Natural killer cell (primary cell): ENCODE measurements around the gene SH3BP5. TPM values are rescaled to one million over a fixed set of nuclear protein-coding genes. Genes with fewer than 3 reads are reported as not detected.

Experiments
- ATAC-seq, 3 donors: fragments of 150-1000 bp in 2 of 3; fragments of 200-7000 bp in 1 of 3; cut with Tn5 transposase; 1 replicate in 1 of 3; 2 replicates in 2 of 3; pipeline ENCODE4 v1.10.0; 2021; ENCODE audit warnings: mild to moderate bottlenecking in 2 of 3, moderate library complexity in 2 of 3
- DNase-seq, 2 donors: peaks; one replicate each; pipeline versions ENCODE4 v3.0.0 to v3.0.0-alpha.2; 2013 to 2021; ENCODE audit warnings: mixed read lengths in 1 of 2
- H3K27ac ChIP-seq: one replicate; pipeline ENCODE4 v1.5.1; 2013; ENCODE audit warnings: mild to moderate bottlenecking, low read length
- H3K27me3 ChIP-seq: one replicate; pipeline ENCODE4 v1.6.1; 2013; ENCODE audit warnings: low read length; ENCODE audit not compliant: control insufficient read depth, insufficient read depth
- H3K36me3 ChIP-seq: one replicate; pipeline ENCODE4 v1.6.1; 2013; ENCODE audit warnings: low read length; ENCODE audit not compliant: control insufficient read depth, insufficient read depth
- H3K4me1 ChIP-seq: one replicate; pipeline ENCODE4 v1.6.1; 2013; ENCODE audit warnings: low read length; ENCODE audit not compliant: control insufficient read depth, insufficient read depth
- H3K4me3 ChIP-seq: one replicate; pipeline ENCODE4 v1.5.1; 2013; ENCODE audit warnings: low read length
- H3K9me3 ChIP-seq: one replicate; pipeline ENCODE4 v1.6.1; 2013; ENCODE audit warnings: low read length; ENCODE audit not compliant: control insufficient read depth, insufficient read depth
- H3K27ac Mint-ChIP-seq, 2 donors: one replicate each; pipeline ENCODE4 v1.8.0; 2022; ENCODE audit warnings: mild to moderate bottlenecking in 2 of 2, mixed read lengths in 2 of 2, moderate library complexity in 1 of 2
- H3K27me3 Mint-ChIP-seq, 2 donors: one replicate each; pipeline ENCODE4 v1.8.0; 2022; ENCODE audit warnings: low read depth in 2 of 2, mixed read lengths in 2 of 2
- H3K36me3 Mint-ChIP-seq: one replicate; pipeline ENCODE4 v1.8.0; 2022; ENCODE audit warnings: mixed read lengths
- H3K4me1 Mint-ChIP-seq, 2 donors: one replicate each; pipeline ENCODE4 v1.8.0; 2022; ENCODE audit warnings: mixed read lengths in 2 of 2
- H3K4me3 Mint-ChIP-seq: one replicate; pipeline ENCODE4 v1.8.0; 2022; ENCODE audit warnings: mild to moderate bottlenecking, moderate library complexity, mixed read lengths
- H3K9me3 Mint-ChIP-seq, 2 donors: one replicate each; pipeline ENCODE4 v1.8.0; 2022; ENCODE audit warnings: mixed read lengths in 2 of 2
- WGBS: methylation state at CpG from one replicate; pipeline ENCODE4 v1.1.7; 2013; ENCODE audit warnings: missing lambda C conversion rate; ENCODE audit not compliant: insufficient coverage; 5-methylcytosine and 5-hydroxymethylcytosine counted together
- intact Hi-C: fragments of 100-400 bp; cut with micrococcal nuclease; formaldehyde crosslinking; loops from one replicate; pipeline ENCODE4 v1.14.2; 2022
- total RNA-seq, 4 donors: library from RNA; stranded (reverse); fragments of 120-200 nt in 1 of 4; gene quantifications; one replicate each; pipeline versions ENCODE4 v1.2.3 to v1.2.4, GENCODE V29; 2013 to 2022
- TF ChIP-seq, protein P1 (sequence below): fragments of 200-600 bp; IDR thresholded peaks from one replicate; pipeline ENCODE4 v1.8.0; 2022; ENCODE audit warnings: antibody characterized with exemption

The SH3BP5 gene
- total RNA-seq, 3 donors from 2014 or later (not counting 1 experiment from before 2014, with no cell fraction given): 89.4 to 129 (median 91.0) TPM

DNA sequence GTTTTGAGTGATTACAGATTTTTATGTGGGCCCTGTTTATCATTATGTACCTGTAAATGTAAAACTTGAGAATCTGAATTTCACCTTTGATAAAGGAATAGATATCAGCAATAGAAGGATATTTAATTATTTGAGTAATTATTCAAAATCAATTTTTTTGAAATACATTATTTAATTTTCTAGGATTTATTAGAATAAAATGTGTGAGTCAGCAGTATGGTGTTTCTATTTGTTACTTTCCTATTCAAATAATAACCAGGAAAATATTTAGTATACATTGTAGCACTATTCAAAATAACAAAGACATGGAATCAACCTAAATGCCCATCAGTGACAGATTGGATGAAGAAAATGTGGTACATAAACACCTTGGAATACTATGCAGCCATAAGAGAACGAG lies 104.2 kb downstream of the SH3BP5 start:
- no peak for ATAC-seq
- Mint-ChIP-seq H3K27me3 (no peaks in the 10 kb centered on the region), H3K36me3 (peaks cover 5% of the 10 kb centered on the region)

GRCh38 chr3:15223685-15224572 lies 108.5 kb downstream of the SH3BP5 start:
- Histone ChIP-seq H3K27ac (no peak overlapping the region), H3K27me3 (no peaks in the 10 kb centered on the region), H3K4me1 (no peaks in the 10 kb centered on the region), H3K4me3 (no peak overlapping the region), H3K36me3 (peaks cover 73% of the 10 kb centered on the region), H3K9me3 (no peaks in the 10 kb centered on the region)
- no peaks in the 10 kb centered on the region for H3K9me3 Mint-ChIP-seq
- intact Hi-C loops: no loop called here
- no peak for ATAC-seq
- TF ChIP-seq, protein P1, sequence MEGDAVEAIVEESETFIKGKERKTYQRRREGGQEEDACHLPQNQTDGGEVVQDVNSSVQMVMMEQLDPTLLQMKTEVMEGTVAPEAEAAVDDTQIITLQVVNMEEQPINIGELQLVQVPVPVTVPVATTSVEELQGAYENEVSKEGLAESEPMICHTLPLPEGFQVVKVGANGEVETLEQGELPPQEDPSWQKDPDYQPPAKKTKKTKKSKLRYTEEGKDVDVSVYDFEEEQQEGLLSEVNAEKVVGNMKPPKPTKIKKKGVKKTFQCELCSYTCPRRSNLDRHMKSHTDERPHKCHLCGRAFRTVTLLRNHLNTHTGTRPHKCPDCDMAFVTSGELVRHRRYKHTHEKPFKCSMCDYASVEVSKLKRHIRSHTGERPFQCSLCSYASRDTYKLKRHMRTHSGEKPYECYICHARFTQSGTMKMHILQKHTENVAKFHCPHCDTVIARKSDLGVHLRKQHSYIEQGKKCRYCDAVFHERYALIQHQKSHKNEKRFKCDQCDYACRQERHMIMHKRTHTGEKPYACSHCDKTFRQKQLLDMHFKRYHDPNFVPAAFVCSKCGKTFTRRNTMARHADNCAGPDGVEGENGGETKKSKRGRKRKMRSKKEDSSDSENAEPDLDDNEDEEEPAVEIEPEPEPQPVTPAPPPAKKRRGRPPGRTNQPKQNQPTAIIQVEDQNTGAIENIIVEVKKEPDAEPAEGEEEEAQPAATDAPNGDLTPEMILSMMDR: no peak
- H3K27ac Mint-ChIP-seq: no peak overlapping the region
- H3K4me1 Mint-ChIP-seq: peaks cover 0 to 8% of the 10 kb centered on the region in 2 donors
- H3K36me3 Mint-ChIP-seq: peaks cover 5% of the 10 kb centered on the region
- no peak for DNase-seq
- 99% methylated on average over 5 of the region's 7 CpGs for WGBS
- H3K4me3 Mint-ChIP-seq: no peak overlapping the region
- H3K27me3 Mint-ChIP-seq: no peaks in the 10 kb centered on the region

More for the DNA sequence above, 104.2 kb downstream of the SH3BP5 start:
- no peak for DNase-seq
- TF ChIP-seq, protein P1: no peak
- Mint-ChIP-seq H3K4me1 (peaks cover 0 to 3% of the 10 kb centered on the region in 2 donors), H3K9me3 (no peaks in the 10 kb centered on the region), H3K4me3 (no peak overlapping the region), H3K27ac (no peak overlapping the region)
- H3K4me1 ChIP-seq: no peaks in the 10 kb centered on the region
- intact Hi-C loops: no loop called here
- no peaks in the 10 kb centered on the region for H3K27me3 ChIP-seq
- H3K27ac ChIP-seq: no peak overlapping the region
- 100% methylated on average over 1 of the region's 1 CpG for WGBS
- H3K4me3 ChIP-seq: no peak overlapping the region
- peaks cover 70% of the 10 kb centered on the region for H3K36me3 ChIP-seq
- no peaks in the 10 kb centered on the region for H3K9me3 ChIP-seq

GRCh38 chr3:15221574-15222217 lies 110.7 kb downstream of the SH3BP5 start:
- peaks cover 0 to 5% of the 10 kb centered on the region in 2 donors for H3K4me1 Mint-ChIP-seq
- no peaks in the 10 kb centered on the region for H3K36me3 Mint-ChIP-seq

More at GRCh38 chr3:15221574-15222217, 110.7 kb downstream of the SH3BP5 start:
- no peaks in the 10 kb centered on the region for H3K9me3 ChIP-seq
- ATAC-seq (no peak), DNase-seq (no peak)
- TF ChIP-seq, protein P1: no peak
- intact Hi-C loops: no loop called here
- WGBS: 98% methylated on average over 5 of the region's 11 CpGs
- H3K27me3 ChIP-seq: no peaks in the 10 kb centered on the region
- no peaks in the 10 kb centered on the region for H3K27me3 Mint-ChIP-seq
- no peak overlapping the region for H3K4me3 ChIP-seq
- no peak overlapping the region for H3K27ac Mint-ChIP-seq
- no peaks in the 10 kb centered on the region for H3K9me3 Mint-ChIP-seq
- H3K4me3 Mint-ChIP-seq: no peak overlapping the region
- peaks cover 81% of the 10 kb centered on the region for H3K36me3 ChIP-seq
- no peak overlapping the region for H3K27ac ChIP-seq
- no peaks in the 10 kb centered on the region for H3K4me1 ChIP-seq
